ENCODE results near the gene BRD2. TPM values are rescaled to one million over a fixed set of nuclear protein-coding genes. Genes with fewer than 3 reads are reported as not detected.

BRD2 gene
- polyA plus RNA-seq, 2 of the 4 experiments (the other 2 are of a cell fraction), result 92.5 to 153 TPM

- H3K9me3 ChIP-seq, result no peaks in the 10 kb centered on the region
- H3K4me2 ChIP-seq, result peak overlapping the region; percentile 83
- WGBS (ENCODE audit: missing lambda C conversion rate), result 0% methylated on average over 4 of the region's 4 CpGs
- peak overlapping the region; percentile 72 for H3K4me3 ChIP-seq
- peak; percentile 48 for DNase-seq (ENCODE audit: low read depth in 1 of 2, low spot score in 1 of 2)
- no peak for FAIRE-seq
- POLR2A ChIA-PET, result interaction anchor here (0.7 to 4.5 kb wide), 4 partner anchors 10 to 84 kb away, joined by 3 to 47 read pairs (median 6); partner anchors contain the start of gene HLA-DMA
- peaks cover 36% of the 10 kb centered on the region for H3K4me1 ChIP-seq
- CTCF ChIA-PET, result interaction anchor here (1.0 to 4.8 kb wide), 4 partner anchors 11 to 136 kb away, joined by 3 to 52 read pairs (median 4); partner anchors contain the start of genes HLA-DMA and TAP2
- TF ChIP-seq RFX5 (IDR thresholded peaks at IDR 0.05), result no peak
- TF ChIP-seq EHF (CRISPR knock-in tag; IDR thresholded peaks at IDR 0.05), result no peak
- TF ChIP-seq TFCP2L1 (CRISPR knock-in tag; IDR thresholded peaks at IDR 0.05), result no peak
- TF ChIP-seq ZNF302 (CRISPR knock-in tag; IDR thresholded peaks at IDR 0.05), result no peak
- no peak for TF ChIP-seq RARB (CRISPR knock-in tag; IDR thresholded peaks at IDR 0.05)
- no peak for TF ChIP-seq NPAS2 (CRISPR knock-in tag; IDR thresholded peaks at IDR 0.05; ENCODE audit: borderline replicate concordance)
- no peak for ATAC-seq
- peak overlapping the region; percentile 75 to 93; a peak in 5 of 6 replicates for H3K27ac ChIP-seq
Measured at GRCh38 chr6:32974016-32974333, 5.6 kb downstream of the BRD2 start.

GRCh38 chr6:32974541-32975308, 6.3 kb downstream of the BRD2 start:
- ChIA-PET CTCF (interaction anchor here (1.0 to 4.8 kb wide), 6 partner anchors 8 to 136 kb away, joined by 3 to 52 read pairs (median 4); partner anchors contain the start of genes HLA-DMA and TAP2), POLR2A (interaction anchor here (0.7 to 4.5 kb wide), 4 partner anchors 10 to 85 kb away, joined by 3 to 47 read pairs (median 6); partner anchors contain the start of gene HLA-DMA)
- whole genome bisulfite sequencing (ENCODE audit: missing lambda C conversion rate), result 3% methylated on average over 14 of the region's 14 CpGs
- no peak for FAIRE-seq
- Histone ChIP-seq H3K9me3 (no peaks in the 10 kb centered on the region), H3K4me3 (peak overlapping the region; percentile 72), H3K4me1 (peaks cover 39% of the 10 kb centered on the region), H3K27ac (peak overlapping the region in 1 of 2 experiments; percentile 93; a peak in 2 of 6 replicates), H3K4me2 (peak overlapping the region; percentile 83)
- DNase-seq (ENCODE audit: low read depth in 1 of 2, low spot score in 1 of 2), result no peak
- peak in 1 of 2 experiments; percentile 31; a peak in 1 of 5 replicates for TF ChIP-seq JUN (IDR thresholded peaks at IDR 0.05)
- TF ChIP-seq BCL3 (IDR thresholded peaks at IDR 0.05), result no peak
- no peak for ATAC-seq

GRCh38 chr6:32975886-32976285, 7.5 kb downstream of the BRD2 start:
- WGBS (ENCODE audit: missing lambda C conversion rate), result 47% methylated on average over 2 of the region's 2 CpGs
- Histone ChIP-seq H3K9me3 (no peaks in the 10 kb centered on the region), H3K4me3 (peak overlapping the region; percentile 72), H3K4me1 (peaks cover 49% of the 10 kb centered on the region), H3K4me2 (peak overlapping the region; percentile 83), H3K27ac (no peak overlapping the region)
- no peak for ATAC-seq
- POLR2A ChIA-PET, result interaction anchor here (0.7 kb wide), 1 partner anchor 53 kb away, joined by 3 read pairs; no protein-coding TSS in a partner anchor
- DNase-seq (ENCODE audit: low read depth in 1 of 2, low spot score in 1 of 2), result no peak
- CTCF ChIA-PET, result interaction anchor here (0.6 to 2.0 kb wide), 5 partner anchors 9 to 272 kb away, joined by 3 to 19 read pairs (median 3); no protein-coding TSS in a partner anchor
- TF ChIP-seq HOXB5 (CRISPR knock-in tag; IDR thresholded peaks at IDR 0.05) (no peak), EHF (CRISPR knock-in tag; IDR thresholded peaks at IDR 0.05) (no peak), E2F6 (IDR thresholded peaks at IDR 0.05; ENCODE audit: borderline replicate concordance, low read depth) (no peak), ZFP36 (IDR thresholded peaks at IDR 0.05; ENCODE audit: borderline replicate concordance, partially characterized antibody) (no peak), CHD2 (IDR thresholded peaks at IDR 0.05; ENCODE audit: low read length, partially characterized antibody) (no peak), FOSL2 (IDR thresholded peaks at IDR 0.05) (no peak), FOSL2 (CRISPR knock-in tag; IDR thresholded peaks at IDR 0.05) (no peak), FOXS1 (CRISPR knock-in tag; IDR thresholded peaks at IDR 0.05) (no peak), GATA3 (IDR thresholded peaks at IDR 0.05; ENCODE audit: borderline replicate concordance) (no peak), NPAS2 (CRISPR knock-in tag; IDR thresholded peaks at IDR 0.05; ENCODE audit: borderline replicate concordance) (no peak)
- FAIRE-seq, result no peak
